DOHH2 (cell line): ENCODE measurements around the gene TMEM115.

ENCODE experiments used
- H3F3A ChIP-seq: fragments of 200-600 bp; sonication (generic), shearing (Covaris generic); 2 replicates; pipeline ENCODE4 v1.6.0; 2016; ENCODE audit warnings: antibody characterized with exemption, mild to moderate bottlenecking; ENCODE audit not compliant: control insufficient read depth, insufficient read depth
- H3K27ac ChIP-seq: fragments of 200-600 bp; sonication (generic); 2 replicates; pipeline ENCODE4 v1.5.1; 2014; ENCODE audit warnings: low read depth, mild to moderate bottlenecking, low read length, moderate library complexity
- H3K27me3 ChIP-seq: fragments of 200-600 bp; sonication (generic); 2 replicates; pipeline ENCODE4 v1.6.1; 2014; ENCODE audit warnings: mild to moderate bottlenecking, low read length, mixed read lengths; ENCODE audit not compliant: control insufficient read depth
- H3K36me3 ChIP-seq: fragments of 200-600 bp; sonication (generic); 2 replicates; pipeline ENCODE4 v1.6.1; 2014; ENCODE audit warnings: mild to moderate bottlenecking, low read length, moderate library complexity, mixed read lengths; ENCODE audit not compliant: control insufficient read depth
- H3K4me1 ChIP-seq: fragments of 200-600 bp; sonication (generic); 2 replicates; pipeline ENCODE4 v1.6.1; 2014; ENCODE audit warnings: mild to moderate bottlenecking, low read length, mixed read lengths; ENCODE audit not compliant: control insufficient read depth
- H3K4me2 ChIP-seq: fragments of 200-600 bp; sonication (generic); 2 replicates; pipeline ENCODE4 v1.6.0; 2014; ENCODE audit warnings: mild to moderate bottlenecking, low read length, moderate library complexity
- H3K4me3 ChIP-seq: fragments of 200-600 bp; sonication (generic); 2 replicates; pipeline ENCODE4 v1.5.1; 2014; ENCODE audit warnings: mild to moderate bottlenecking, low read length, mixed read lengths
- H3K79me2 ChIP-seq: fragments of 200-600 bp; sonication (generic); 2 replicates; pipeline ENCODE4 v1.6.1; 2014; ENCODE audit warnings: mild to moderate bottlenecking, low read length, mixed read lengths; ENCODE audit not compliant: control insufficient read depth
- H3K9me2 ChIP-seq: fragments of 200-600 bp; sonication (generic); replicated peaks from 2 replicates; pipeline ENCODE4 v1.6.1; 2014; ENCODE audit warnings: mild to moderate bottlenecking, low read length, mixed read lengths; ENCODE audit not compliant: control insufficient read depth
- H3K9me3 ChIP-seq: fragments of 200-600 bp; sonication (generic); 2 replicates; pipeline ENCODE4 v1.6.1; 2014; ENCODE audit warnings: antibody characterized with exemption, low read length, mixed read lengths; ENCODE audit not compliant: control insufficient read depth, insufficient read depth
- H4K20me1 ChIP-seq: fragments of 200-600 bp; sonication (generic); 2 replicates; pipeline ENCODE4 v1.6.0; 2014; ENCODE audit warnings: low read depth, mild to moderate bottlenecking, antibody characterized with exemption, low read length, moderate library complexity; ENCODE audit not compliant: control insufficient read depth, insufficient read depth
- EZH2phosphoT487 ChIP-seq: fragments of 200-600 bp; sonication (generic); IDR thresholded peaks from 2 replicates; pipeline ENCODE4 v1.6.1; 2017; ENCODE audit warnings: borderline replicate concordance, mild to moderate bottlenecking, antibody characterized with exemption, low read length, moderate library complexity, mixed read lengths
- TF ChIP-seq, protein P1 (sequence below): fragments of 200-600 bp; sonication (generic); IDR thresholded peaks from one replicate; pipeline ENCODE4 v1.5.1; 2014; ENCODE audit warnings: antibody characterized with exemption, mild to moderate bottlenecking, low read depth, low read length; ENCODE audit not compliant: poor library complexity, severe bottlenecking

TMEM115 gene

GRCh38 chr3:50405249-50405648 is 45.9 kb upstream of the TMEM115 start:
- no peak overlapping the region for H3K4me3 ChIP-seq
- H3K27ac ChIP-seq, result no peak overlapping the region
- H3K9me2 ChIP-seq, result no peaks in the 10 kb centered on the region
- no peaks in the 10 kb centered on the region for H3K79me2 ChIP-seq
- no peak overlapping the region for H3K4me2 ChIP-seq
- H3F3A ChIP-seq, result no peaks in the 10 kb centered on the region
- no peaks in the 10 kb centered on the region for H3K9me3 ChIP-seq
- no peak for TF ChIP-seq EZH2phosphoT487
- TF ChIP-seq, protein P1, sequence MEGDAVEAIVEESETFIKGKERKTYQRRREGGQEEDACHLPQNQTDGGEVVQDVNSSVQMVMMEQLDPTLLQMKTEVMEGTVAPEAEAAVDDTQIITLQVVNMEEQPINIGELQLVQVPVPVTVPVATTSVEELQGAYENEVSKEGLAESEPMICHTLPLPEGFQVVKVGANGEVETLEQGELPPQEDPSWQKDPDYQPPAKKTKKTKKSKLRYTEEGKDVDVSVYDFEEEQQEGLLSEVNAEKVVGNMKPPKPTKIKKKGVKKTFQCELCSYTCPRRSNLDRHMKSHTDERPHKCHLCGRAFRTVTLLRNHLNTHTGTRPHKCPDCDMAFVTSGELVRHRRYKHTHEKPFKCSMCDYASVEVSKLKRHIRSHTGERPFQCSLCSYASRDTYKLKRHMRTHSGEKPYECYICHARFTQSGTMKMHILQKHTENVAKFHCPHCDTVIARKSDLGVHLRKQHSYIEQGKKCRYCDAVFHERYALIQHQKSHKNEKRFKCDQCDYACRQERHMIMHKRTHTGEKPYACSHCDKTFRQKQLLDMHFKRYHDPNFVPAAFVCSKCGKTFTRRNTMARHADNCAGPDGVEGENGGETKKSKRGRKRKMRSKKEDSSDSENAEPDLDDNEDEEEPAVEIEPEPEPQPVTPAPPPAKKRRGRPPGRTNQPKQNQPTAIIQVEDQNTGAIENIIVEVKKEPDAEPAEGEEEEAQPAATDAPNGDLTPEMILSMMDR, result no peak
- no peaks in the 10 kb centered on the region for H4K20me1 ChIP-seq
- H3K27me3 ChIP-seq, result no peaks in the 10 kb centered on the region
- no peaks in the 10 kb centered on the region for H3K4me1 ChIP-seq
- H3K36me3 ChIP-seq, result no peaks in the 10 kb centered on the region

- no peak overlapping the region for H3K27ac ChIP-seq
- no peaks in the 10 kb centered on the region for H3K9me2 ChIP-seq
- no peaks in the 10 kb centered on the region for H4K20me1 ChIP-seq
- TF ChIP-seq, protein P1, result no peak
- TF ChIP-seq EZH2phosphoT487, result no peak
- H3K4me2 ChIP-seq, result no peak overlapping the region
- H3K27me3 ChIP-seq, result no peaks in the 10 kb centered on the region
- no peaks in the 10 kb centered on the region for H3F3A ChIP-seq
- H3K4me3 ChIP-seq, result no peak overlapping the region
- no peaks in the 10 kb centered on the region for H3K9me3 ChIP-seq
- no peaks in the 10 kb centered on the region for H3K4me1 ChIP-seq
- H3K36me3 ChIP-seq, result no peaks in the 10 kb centered on the region
- no peaks in the 10 kb centered on the region for H3K79me2 ChIP-seq
Measured at GRCh38 chr3:50401978-50402595, 42.8 kb upstream of the TMEM115 start.

GRCh38 chr3:50396502-50396901 is 37.2 kb upstream of the TMEM115 start:
- H3K36me3 ChIP-seq, result no peaks in the 10 kb centered on the region
- H3F3A ChIP-seq, result no peaks in the 10 kb centered on the region
- H3K4me2 ChIP-seq, result no peak overlapping the region
- no peak overlapping the region for H3K4me3 ChIP-seq
- H3K9me3 ChIP-seq, result no peaks in the 10 kb centered on the region
- peaks cover 12% of the 10 kb centered on the region for H3K27me3 ChIP-seq
- H3K27ac ChIP-seq, result no peak overlapping the region
- no peaks in the 10 kb centered on the region for H3K9me2 ChIP-seq
- H3K79me2 ChIP-seq, result no peaks in the 10 kb centered on the region
- H3K4me1 ChIP-seq, result no peaks in the 10 kb centered on the region
- no peaks in the 10 kb centered on the region for H4K20me1 ChIP-seq
- TF ChIP-seq EZH2phosphoT487, result no peak
- TF ChIP-seq, protein P1, result no peak
